Activated naive CD8-positive, alpha-beta T cell treated with anti-CD3 and anti-CD28 coated beads, Interleukin-2, amount 50 U/mL, for 24 hours (primary cell): ENCODE results near the gene MBD5.

Experiments
- ATAC-seq: fragments of 150-1000 bp; cut with Tn5 transposase; one replicate; pipeline ENCODE4 v1.10.0; 2021
- DNase-seq: peaks from one replicate; pipeline ENCODE4 v3.0.0; 2021
- H3K27ac Mint-ChIP-seq: one replicate; pipeline ENCODE4 v1.8.0; 2021; ENCODE audit warnings: mild to moderate bottlenecking, mixed read lengths
- H3K27me3 Mint-ChIP-seq: one replicate; pipeline ENCODE4 v1.8.0; 2021; ENCODE audit warnings: mixed read lengths
- H3K36me3 Mint-ChIP-seq: one replicate; pipeline ENCODE4 v1.8.0; 2021; ENCODE audit warnings: low read depth, mixed read lengths
- H3K4me1 Mint-ChIP-seq: one replicate; pipeline ENCODE4 v1.8.0; 2021; ENCODE audit warnings: mixed read lengths
- H3K4me3 Mint-ChIP-seq: one replicate; pipeline ENCODE4 v1.8.0; 2021; ENCODE audit warnings: mild to moderate bottlenecking, moderate library complexity, mixed read lengths
- H3K9me3 Mint-ChIP-seq: one replicate; pipeline ENCODE4 v1.8.0; 2021; ENCODE audit warnings: mixed read lengths

MBD5 gene

GRCh38 chr2:148517822-148518221 lies 496.9 kb downstream of the MBD5 start:
- Mint-ChIP-seq H3K4me1 (peaks cover 23% of the 10 kb centered on the region), H3K4me3 (no peak overlapping the region), H3K27me3 (no peaks in the 10 kb centered on the region), H3K36me3 (no peaks in the 10 kb centered on the region), H3K27ac (no peak overlapping the region), H3K9me3 (no peaks in the 10 kb centered on the region)
- DNase-seq (no peak), ATAC-seq (no peak)

GRCh38 chr2:148519013-148519412 lies 498.1 kb downstream of the MBD5 start:
- Mint-ChIP-seq H3K36me3 (no peaks in the 10 kb centered on the region), H3K4me3 (no peak overlapping the region), H3K27me3 (no peaks in the 10 kb centered on the region), H3K27ac (no peak overlapping the region), H3K4me1 (peaks cover 33% of the 10 kb centered on the region), H3K9me3 (no peaks in the 10 kb centered on the region)
- ATAC-seq (no peak), DNase-seq (no peak)

GRCh38 chr2:148521181-148521580 lies 500.3 kb downstream of the MBD5 start:
- Mint-ChIP-seq H3K4me3 (no peak overlapping the region), H3K9me3 (peaks cover 4% of the 10 kb centered on the region), H3K27ac (no peak overlapping the region), H3K27me3 (no peaks in the 10 kb centered on the region), H3K4me1 (peaks cover 49% of the 10 kb centered on the region), H3K36me3 (no peaks in the 10 kb centered on the region)
- DNase-seq (no peak), ATAC-seq (no peak)

- peaks cover 70% of the 10 kb centered on the region for H3K4me1 Mint-ChIP-seq
- DNase-seq = no peak
- H3K27ac Mint-ChIP-seq = peak overlapping the region; percentile 73
- no peaks in the 10 kb centered on the region for H3K27me3 Mint-ChIP-seq
- H3K9me3 Mint-ChIP-seq = peaks cover 4% of the 10 kb centered on the region
- no peak overlapping the region for H3K4me3 Mint-ChIP-seq
- ATAC-seq = no peak
- H3K36me3 Mint-ChIP-seq = no peaks in the 10 kb centered on the region
Observed at GRCh38 chr2:148523315-148523714, 502.4 kb downstream of the MBD5 start.

GRCh38 chr2:148524519-148524919 lies 503.6 kb downstream of the MBD5 start:
- peak overlapping the region; percentile 83 for H3K27ac Mint-ChIP-seq
- H3K4me3 Mint-ChIP-seq = peak overlapping the region; percentile 23
- peak; percentile 88 for ATAC-seq
- H3K9me3 Mint-ChIP-seq = peaks cover 4% of the 10 kb centered on the region
- DNase-seq = peak; percentile 31
- H3K4me1 Mint-ChIP-seq = peaks cover 80% of the 10 kb centered on the region
- no peaks in the 10 kb centered on the region for H3K36me3 Mint-ChIP-seq
- H3K27me3 Mint-ChIP-seq = no peaks in the 10 kb centered on the region

- Mint-ChIP-seq H3K4me3 (no peak overlapping the region), H3K36me3 (no peaks in the 10 kb centered on the region), H3K4me1 (peaks cover 85% of the 10 kb centered on the region), H3K9me3 (peaks cover 4% of the 10 kb centered on the region), H3K27me3 (no peaks in the 10 kb centered on the region), H3K27ac (peak overlapping the region; percentile 83)
- no peak for ATAC-seq
- no peak for DNase-seq
Observed at GRCh38 chr2:148525130-148525529, 504.2 kb downstream of the MBD5 start.

GRCh38 chr2:148526509-148527346 lies 505.8 kb downstream of the MBD5 start:
- DNase-seq (no peak), ATAC-seq (no peak)
- Mint-ChIP-seq H3K4me3 (peak overlapping the region; percentile 63), H3K4me1 (peaks cover 77% of the 10 kb centered on the region), H3K27me3 (no peaks in the 10 kb centered on the region), H3K9me3 (peaks cover 4% of the 10 kb centered on the region), H3K36me3 (no peaks in the 10 kb centered on the region), H3K27ac (peak overlapping the region; percentile 65)

GRCh38 chr2:148527488-148528340 lies 506.8 kb downstream of the MBD5 start:
- no peak for DNase-seq
- peak; percentile 38 for ATAC-seq
- no peaks in the 10 kb centered on the region for H3K36me3 Mint-ChIP-seq
- peaks cover 4% of the 10 kb centered on the region for H3K9me3 Mint-ChIP-seq
- peaks cover 74% of the 10 kb centered on the region for H3K4me1 Mint-ChIP-seq
- H3K27me3 Mint-ChIP-seq = no peaks in the 10 kb centered on the region
- H3K27ac Mint-ChIP-seq = peak overlapping the region; percentile 65
- peak overlapping the region; percentile 63 for H3K4me3 Mint-ChIP-seq

- no peaks in the 10 kb centered on the region for H3K36me3 Mint-ChIP-seq
- peak overlapping the region; percentile 65 for H3K27ac Mint-ChIP-seq
- peak overlapping the region; percentile 63 for H3K4me3 Mint-ChIP-seq
- H3K4me1 Mint-ChIP-seq = peaks cover 66% of the 10 kb centered on the region
- no peak for DNase-seq
- no peak for ATAC-seq
- H3K9me3 Mint-ChIP-seq = peaks cover 4% of the 10 kb centered on the region
- H3K27me3 Mint-ChIP-seq = no peaks in the 10 kb centered on the region
Observed at GRCh38 chr2:148528356-148529064, 507.6 kb downstream of the MBD5 start.

GRCh38 chr2:148529745-148530144 lies 508.9 kb downstream of the MBD5 start:
- H3K27ac Mint-ChIP-seq = no peak overlapping the region
- H3K4me3 Mint-ChIP-seq = no peak overlapping the region

GRCh38 chr2:148530350-148530749 lies 509.5 kb downstream of the MBD5 start:
- H3K4me1 Mint-ChIP-seq = peaks cover 47% of the 10 kb centered on the region
- no peaks in the 10 kb centered on the region for H3K36me3 Mint-ChIP-seq
- no peak overlapping the region for H3K4me3 Mint-ChIP-seq
- DNase-seq = no peak
- H3K27ac Mint-ChIP-seq = no peak overlapping the region
- no peaks in the 10 kb centered on the region for H3K27me3 Mint-ChIP-seq
- H3K9me3 Mint-ChIP-seq = no peaks in the 10 kb centered on the region
- ATAC-seq = no peak

More at GRCh38 chr2:148529745-148530144, 508.9 kb downstream of the MBD5 start:
- no peaks in the 10 kb centered on the region for H3K36me3 Mint-ChIP-seq
- no peak for DNase-seq
- peaks cover 53% of the 10 kb centered on the region for H3K4me1 Mint-ChIP-seq
- H3K27me3 Mint-ChIP-seq = no peaks in the 10 kb centered on the region
- H3K9me3 Mint-ChIP-seq = peaks cover 4% of the 10 kb centered on the region
- no peak for ATAC-seq

GRCh38 chr2:148531235-148531634 lies 510.3 kb downstream of the MBD5 start:
- Mint-ChIP-seq H3K27me3 (no peaks in the 10 kb centered on the region), H3K9me3 (no peaks in the 10 kb centered on the region), H3K4me1 (peaks cover 38% of the 10 kb centered on the region), H3K27ac (no peak overlapping the region), H3K36me3 (no peaks in the 10 kb centered on the region), H3K4me3 (no peak overlapping the region)
- DNase-seq (no peak), ATAC-seq (no peak)

- Mint-ChIP-seq H3K4me1 (peaks cover 32% of the 10 kb centered on the region), H3K4me3 (no peak overlapping the region), H3K27me3 (no peaks in the 10 kb centered on the region), H3K27ac (no peak overlapping the region), H3K9me3 (no peaks in the 10 kb centered on the region), H3K36me3 (no peaks in the 10 kb centered on the region)
- DNase-seq = no peak
- ATAC-seq = no peak
Observed at GRCh38 chr2:148531669-148532428, 511.0 kb downstream of the MBD5 start.

GRCh38 chr2:148533004-148533403 lies 512.1 kb downstream of the MBD5 start:
- H3K27me3 Mint-ChIP-seq = no peaks in the 10 kb centered on the region
- H3K4me3 Mint-ChIP-seq = no peak overlapping the region
- no peaks in the 10 kb centered on the region for H3K9me3 Mint-ChIP-seq
- no peak for ATAC-seq
- H3K4me1 Mint-ChIP-seq = peaks cover 23% of the 10 kb centered on the region
- no peaks in the 10 kb centered on the region for H3K36me3 Mint-ChIP-seq
- no peak for DNase-seq
- no peak overlapping the region for H3K27ac Mint-ChIP-seq
